NT2/D1 (cell line): ENCODE measurements around the gene PPHLN1.

Experiments used
- SUZ12 ChIP-seq: IDR thresholded peaks from 2 replicates; pipeline ENCODE4 v1.6.1; 2011; ENCODE audit not compliant: insufficient read length, insufficient read depth; ENCODE audit errors: extremely low read depth
- YY1 ChIP-seq: IDR thresholded peaks from 2 replicates; pipeline ENCODE4 v1.6.1; 2011; ENCODE audit not compliant: insufficient read length, insufficient read depth
- ZNF274 ChIP-seq: IDR thresholded peaks from 2 replicates; pipeline ENCODE4 v1.6.1; 2011; ENCODE audit warnings: mild to moderate bottlenecking, low read depth, low read length

- TF ChIP-seq ZNF274 (no peak), YY1 (no peak), SUZ12 (no peak)
Measured at GRCh38 chr12:42291680-42292079, 34.3 kb upstream of the PPHLN1 start.
